HUDEP-2 (cell line): ENCODE results near the gene PHACTR1.

Experiments
- DNase-seq, 76 experiments: peaks; one replicate each; lab custom pipeline; 2025; ENCODE audit not compliant: unreplicated experiment in 76 of 76; lab: John Stamatoyannopoulos, UW

Gene PHACTR1

GRCh38 chr6:12844284-12845223 is 128.0 kb downstream of the PHACTR1 start:
- peak in 5 of 76 experiments; percentile 6 to 35 (median 13) for DNase-seq

GRCh38 chr6:12845224-12846004 is 128.8 kb downstream of the PHACTR1 start:
- DNase-seq = no peak

- DNase-seq = no peak
Measured at GRCh38 chr6:12848964-12849808, 132.6 kb downstream of the PHACTR1 start.

GRCh38 chr6:12849809-12850198 is 133.2 kb downstream of the PHACTR1 start:
- no peak for DNase-seq

- DNase-seq = no peak
Measured at GRCh38 chr6:12851123-12851695, 134.6 kb downstream of the PHACTR1 start.

GRCh38 chr6:12861603-12862002 is 145.0 kb downstream of the PHACTR1 start:
- no peak for DNase-seq

GRCh38 chr6:12865117-12865516 is 148.6 kb downstream of the PHACTR1 start:
- DNase-seq = no peak

GRCh38 chr6:12865671-12866181 is 149.2 kb downstream of the PHACTR1 start:
- no peak for DNase-seq

GRCh38 chr6:12866422-12867029 is 150.0 kb downstream of the PHACTR1 start:
- DNase-seq = no peak

- DNase-seq = no peak
Measured at GRCh38 chr6:12869816-12870432, 153.4 kb downstream of the PHACTR1 start.

- DNase-seq = no peak
Measured at GRCh38 chr6:12873691-12874090, 157.1 kb downstream of the PHACTR1 start.

- DNase-seq = no peak
Measured at GRCh38 chr6:12875051-12875450, 158.5 kb downstream of the PHACTR1 start.

- no peak for DNase-seq
Measured at GRCh38 chr6:12878741-12879140, 162.2 kb downstream of the PHACTR1 start.

GRCh38 chr6:12882761-12883290 is 166.3 kb downstream of the PHACTR1 start:
- no peak for DNase-seq

- DNase-seq = no peak
Measured at GRCh38 chr6:12884983-12885382, 168.4 kb downstream of the PHACTR1 start.

- no peak for DNase-seq
Measured at GRCh38 chr6:12886961-12887775, 170.6 kb downstream of the PHACTR1 start.

GRCh38 chr6:12890171-12890790 is 173.7 kb downstream of the PHACTR1 start:
- peak in 30 of 76 experiments; percentile 1 to 61 (median 18) for DNase-seq

GRCh38 chr6:12891595-12891994 is 175.0 kb downstream of the PHACTR1 start:
- DNase-seq = no peak
